ENCODE data around the gene ZNF334. TPM values are rescaled to one million over a fixed set of nuclear protein-coding genes. Genes with fewer than 3 reads are reported as not detected.

The ZNF334 gene
- total RNA-seq, 1 donor from 2014 or later, result 5.4 TPM

DNA sequence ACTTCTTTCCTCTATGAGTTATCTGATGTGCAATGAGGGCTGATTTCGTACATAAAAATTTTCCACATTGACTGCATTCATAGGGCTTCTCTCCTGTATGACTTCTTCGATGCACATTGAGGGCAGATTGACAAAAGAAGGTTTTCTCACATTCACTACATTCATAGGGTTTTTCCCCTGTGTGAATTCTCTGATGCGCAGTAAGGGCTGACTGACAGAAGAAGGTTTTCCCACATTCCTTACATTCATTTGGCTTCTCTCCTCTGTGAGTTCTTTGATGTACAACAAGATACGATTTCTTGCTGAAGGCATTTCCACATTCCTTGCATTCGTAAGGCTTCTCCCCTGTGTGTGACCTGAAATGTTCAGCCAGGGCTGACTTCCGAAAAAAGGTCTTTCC lies 11.4 kb downstream of the ZNF334 start:
- H3K36me3 ChIP-seq, result no peaks in the 10 kb centered on the region
- H3K4me1 ChIP-seq, result no peaks in the 10 kb centered on the region
- H3K27ac ChIP-seq, result no peak overlapping the region
- DNase-seq (ENCODE audit: extremely low spot score in 2 of 2), result no peak
- H3K27me3 ChIP-seq, result no peaks in the 10 kb centered on the region
- no peak for TF ChIP-seq CTCF (IDR thresholded peaks at IDR 0.05)
- TF ChIP-seq POLR2A (IDR thresholded peaks at IDR 0.05), result no peak
- TF ChIP-seq POLR2AphosphoS5 (IDR thresholded peaks at IDR 0.05; ENCODE audit: insufficient read depth in 1 of 2, low read depth in 1 of 2), result no peak
- intact Hi-C loops (cut with DNase I), result no loop called here
- H3K4me3 ChIP-seq, result no peak overlapping the region
- H3K9me3 ChIP-seq, result peaks cover 15% of the 10 kb centered on the region

DNA sequence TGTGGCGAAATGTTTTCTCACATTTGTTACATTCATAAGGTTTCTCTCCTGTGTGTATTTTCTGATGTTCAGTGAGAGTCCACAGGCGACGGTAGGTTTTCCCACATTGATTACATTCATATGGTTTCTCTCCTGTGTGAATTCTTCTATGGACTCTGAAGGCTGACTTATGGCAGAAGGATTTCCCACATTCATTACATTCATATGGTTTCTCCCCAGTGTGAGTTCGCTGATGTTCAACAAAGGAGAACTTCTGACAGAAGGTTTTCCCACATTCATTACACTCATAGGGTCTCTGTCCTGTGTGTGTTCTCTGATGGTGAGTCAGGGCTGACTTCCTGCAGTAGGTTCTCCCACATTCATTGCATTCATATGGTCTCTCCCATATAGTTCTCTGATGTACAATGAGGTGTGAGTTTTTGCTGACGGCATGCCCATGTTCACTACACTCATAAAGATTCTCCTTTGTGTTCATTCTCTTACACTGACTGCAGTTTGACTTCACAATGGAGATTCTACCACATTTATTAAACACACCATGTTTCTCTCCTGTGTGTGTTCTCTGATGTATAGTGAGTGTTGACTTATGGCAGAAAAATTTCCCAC lies 11.9 kb downstream of the ZNF334 start:
- no peaks in the 10 kb centered on the region for H3K27me3 ChIP-seq
- H3K27ac ChIP-seq, result no peak overlapping the region
- DNase-seq (ENCODE audit: extremely low spot score in 2 of 2), result no peak
- TF ChIP-seq POLR2AphosphoS5 (IDR thresholded peaks at IDR 0.05; ENCODE audit: insufficient read depth in 1 of 2, low read depth in 1 of 2) (no peak), CTCF (IDR thresholded peaks at IDR 0.05) (no peak), POLR2A (IDR thresholded peaks at IDR 0.05) (no peak)
- no peaks in the 10 kb centered on the region for H3K4me1 ChIP-seq
- H3K9me3 ChIP-seq, result peaks cover 15% of the 10 kb centered on the region
- no peaks in the 10 kb centered on the region for H3K36me3 ChIP-seq
- no peak overlapping the region for H3K4me3 ChIP-seq
- intact Hi-C loops (cut with DNase I), result no loop called here

DNA sequence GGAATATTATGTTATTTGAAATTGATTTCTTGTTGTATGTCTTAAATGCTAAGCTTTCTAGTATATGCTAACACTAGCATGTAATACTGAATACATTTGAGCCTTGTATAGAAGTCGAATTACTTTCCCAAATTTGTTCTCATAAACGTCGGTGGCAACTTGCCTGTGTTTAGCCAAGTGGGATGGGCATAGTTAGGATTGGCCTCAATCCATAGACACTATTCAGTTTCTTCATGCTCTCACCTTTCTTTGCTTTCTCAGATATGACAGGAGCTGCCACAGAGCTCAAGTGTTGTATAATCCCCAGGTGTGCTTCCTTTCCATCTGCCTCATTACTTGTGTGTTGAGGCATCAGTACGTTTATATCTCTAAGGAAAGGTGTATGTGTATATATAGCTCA lies 19.3 kb downstream of the ZNF334 start:
- no peaks in the 10 kb centered on the region for H3K36me3 ChIP-seq
- no peak for DNase-seq (ENCODE audit: extremely low spot score in 2 of 2)
- no peak overlapping the region for H3K4me3 ChIP-seq
- TF ChIP-seq CTCF (IDR thresholded peaks at IDR 0.05) (no peak), POLR2A (IDR thresholded peaks at IDR 0.05) (no peak), POLR2AphosphoS5 (IDR thresholded peaks at IDR 0.05; ENCODE audit: insufficient read depth in 1 of 2, low read depth in 1 of 2) (no peak)
- no peaks in the 10 kb centered on the region for H3K27me3 ChIP-seq
- no peaks in the 10 kb centered on the region for H3K9me3 ChIP-seq
- no peaks in the 10 kb centered on the region for H3K4me1 ChIP-seq
- intact Hi-C loops (cut with DNase I), result no loop called here
- H3K27ac ChIP-seq, result no peak overlapping the region

- Histone ChIP-seq H3K4me3 (no peak overlapping the region), H3K27me3 (no peaks in the 10 kb centered on the region), H3K9me3 (no peaks in the 10 kb centered on the region), H3K36me3 (no peaks in the 10 kb centered on the region), H3K27ac (no peak overlapping the region), H3K4me1 (no peaks in the 10 kb centered on the region)
- intact Hi-C loops (cut with DNase I), result no loop called here
- TF ChIP-seq CTCF (IDR thresholded peaks at IDR 0.05) (no peak), POLR2AphosphoS5 (IDR thresholded peaks at IDR 0.05; ENCODE audit: insufficient read depth in 1 of 2, low read depth in 1 of 2) (no peak), POLR2A (IDR thresholded peaks at IDR 0.05) (no peak)
- no peak for DNase-seq (ENCODE audit: extremely low spot score in 2 of 2)
Observed at GRCh38 chr20:46491354-46491753, 22.0 kb downstream of the ZNF334 start.

GRCh38 chr20:46488451-46488850 lies 24.9 kb downstream of the ZNF334 start:
- H3K27me3 ChIP-seq, result no peaks in the 10 kb centered on the region
- H3K4me3 ChIP-seq, result no peak overlapping the region
- H3K36me3 ChIP-seq, result no peaks in the 10 kb centered on the region
- TF ChIP-seq POLR2A (IDR thresholded peaks at IDR 0.05) (no peak), POLR2AphosphoS5 (IDR thresholded peaks at IDR 0.05; ENCODE audit: insufficient read depth in 1 of 2, low read depth in 1 of 2) (no peak), CTCF (IDR thresholded peaks at IDR 0.05) (no peak)
- no peaks in the 10 kb centered on the region for H3K9me3 ChIP-seq
- no peaks in the 10 kb centered on the region for H3K4me1 ChIP-seq
- intact Hi-C loops (cut with DNase I), result no loop called here
- DNase-seq (ENCODE audit: extremely low spot score in 2 of 2), result no peak
- no peak overlapping the region for H3K27ac ChIP-seq

Measured in vagina (tissue), 2 donors.